ENCODE measurements around the gene CHRNA3. TPM values are rescaled to one million over a fixed set of nuclear protein-coding genes. Genes with fewer than 3 reads are reported as not detected.
A peak's percentile ranks its signal among the peaks of the same experiment; 100 is the strongest.

CHRNA3 gene
- total RNA-seq, 1 donor from 2014 or later = 3.7 TPM

GRCh38 chr15:78573416-78573815 lies 47.4 kb downstream of the CHRNA3 start:
- TF ChIP-seq POLR2A (IDR thresholded peaks at IDR 0.05) (no peak), CTCF (IDR thresholded peaks at IDR 0.05) (no peak), POLR2AphosphoS5 (IDR thresholded peaks at IDR 0.05; ENCODE audit: insufficient read depth in 1 of 2, low read depth in 1 of 2) (no peak)
- Histone ChIP-seq H3K4me3 (no peak overlapping the region), H3K9me3 (no peaks in the 10 kb centered on the region), H3K27me3 (no peaks in the 10 kb centered on the region), H3K36me3 (no peaks in the 10 kb centered on the region), H3K4me1 (no peaks in the 10 kb centered on the region), H3K27ac (no peak overlapping the region)
- intact Hi-C loops (cut with DNase I) = no loop called here
- DNase-seq (ENCODE audit: extremely low spot score in 2 of 2) = no peak

GRCh38 chr15:78571382-78571781 lies 49.4 kb downstream of the CHRNA3 start:
- Histone ChIP-seq H3K9me3 (no peaks in the 10 kb centered on the region), H3K4me3 (no peak overlapping the region), H3K36me3 (no peaks in the 10 kb centered on the region), H3K27me3 (no peaks in the 10 kb centered on the region), H3K4me1 (peaks cover 4% of the 10 kb centered on the region), H3K27ac (no peak overlapping the region)
- no peak for DNase-seq (ENCODE audit: extremely low spot score in 2 of 2)
- TF ChIP-seq CTCF (IDR thresholded peaks at IDR 0.05) (no peak), POLR2A (IDR thresholded peaks at IDR 0.05) (no peak), POLR2AphosphoS5 (IDR thresholded peaks at IDR 0.05; ENCODE audit: insufficient read depth in 1 of 2, low read depth in 1 of 2) (no peak)
- intact Hi-C loops (cut with DNase I) = no loop called here

- no peak overlapping the region for H3K27ac ChIP-seq
- H3K4me1 ChIP-seq = peaks cover 11% of the 10 kb centered on the region
- H3K27me3 ChIP-seq = no peaks in the 10 kb centered on the region
- TF ChIP-seq POLR2AphosphoS5 (IDR thresholded peaks at IDR 0.05; ENCODE audit: insufficient read depth in 1 of 2, low read depth in 1 of 2) (no peak), POLR2A (IDR thresholded peaks at IDR 0.05) (no peak), CTCF (IDR thresholded peaks at IDR 0.05) (no peak)
- no peak for DNase-seq (ENCODE audit: extremely low spot score in 2 of 2)
- no peak overlapping the region for H3K4me3 ChIP-seq
- H3K36me3 ChIP-seq = no peaks in the 10 kb centered on the region
- H3K9me3 ChIP-seq = no peaks in the 10 kb centered on the region
- intact Hi-C loops (cut with DNase I) = no loop called here
Observed at GRCh38 chr15:78570710-78571109, 50.1 kb downstream of the CHRNA3 start.

GRCh38 chr15:78567531-78567930 lies 53.3 kb downstream of the CHRNA3 start:
- H3K27ac ChIP-seq = no peak overlapping the region
- TF ChIP-seq CTCF (IDR thresholded peaks at IDR 0.05) (no peak), POLR2AphosphoS5 (IDR thresholded peaks at IDR 0.05; ENCODE audit: insufficient read depth in 1 of 2, low read depth in 1 of 2) (no peak), POLR2A (IDR thresholded peaks at IDR 0.05) (no peak)
- DNase-seq (ENCODE audit: extremely low spot score in 2 of 2) = no peak
- intact Hi-C loops (cut with DNase I) = no loop called here
- no peak overlapping the region for H3K4me3 ChIP-seq
- peaks cover 12% of the 10 kb centered on the region for H3K4me1 ChIP-seq
- H3K27me3 ChIP-seq = no peaks in the 10 kb centered on the region
- H3K9me3 ChIP-seq = no peaks in the 10 kb centered on the region
- no peaks in the 10 kb centered on the region for H3K36me3 ChIP-seq

GRCh38 chr15:78565951-78566774 lies 54.6 kb downstream of the CHRNA3 start:
- H3K9me3 ChIP-seq = no peaks in the 10 kb centered on the region
- no peaks in the 10 kb centered on the region for H3K36me3 ChIP-seq
- peak overlapping the region; percentile 54 to 75 for H3K4me3 ChIP-seq
- H3K4me1 ChIP-seq = peaks cover 12% of the 10 kb centered on the region
- no peaks in the 10 kb centered on the region for H3K27me3 ChIP-seq
- intact Hi-C loops (cut with DNase I) = no loop called here
- TF ChIP-seq CTCF (IDR thresholded peaks at IDR 0.05) = peak in 1 of 3 experiments; percentile 13
- no peak for TF ChIP-seq POLR2AphosphoS5 (IDR thresholded peaks at IDR 0.05; ENCODE audit: insufficient read depth in 1 of 2, low read depth in 1 of 2)
- no peak for DNase-seq (ENCODE audit: extremely low spot score in 2 of 2)
- H3K27ac ChIP-seq = peak overlapping the region; percentile 40

All from vagina (tissue), 2 donors.